C4-2B (cell line): ENCODE results near the gene PLOD1.

Source experiments
- CTCF ChIP-seq: fragments of 450-650 bp; conservative IDR thresholded peaks from 2 replicates; pipeline ENCODE4 v1.5.1; 2017; ENCODE audit warnings: mild to moderate bottlenecking
- ZFX ChIP-seq: fragments of 450-650 bp; IDR thresholded peaks from 2 replicates; pipeline ENCODE4 v1.6.1; 2017

- TF ChIP-seq CTCF (no peak), ZFX (no peak)
Measured at GRCh38 chr1:11885916-11886315, 48.6 kb upstream of the PLOD1 start.
